Endothelial cell of umbilical vein (primary cell): ENCODE results near the gene RBM47. TPM values are rescaled to one million over a fixed set of nuclear protein-coding genes. Genes with fewer than 3 reads are reported as not detected.

Experiments
- BruUV-seq: library from RNA; stranded (reverse); fragments of 400-500 nt; replicated peaks from 2 replicates; lab custom pipeline; 2021; lab: Mats Ljungman, UMichigan
- CTCF ChIA-PET: fragments of 300-600, 350-600 bp; sonication (Branson Sonifier 250); formaldehyde crosslinking; loops from one replicate; lab custom pipeline; 2021; ENCODE audit warnings: antibody characterized with exemption, inconsistent platforms; lab: Charles Lee
- POLR2A ChIA-PET: fragments of 300-600, 350-600 bp; sonication (Branson Sonifier 250); formaldehyde crosslinking; loops from one replicate; lab custom pipeline; 2021; ENCODE audit warnings: antibody characterized with exemption, inconsistent platforms; lab: Charles Lee
- DNase-seq: peaks from one replicate; pipeline ENCODE4 v3.0.0-alpha.2; 2011; ENCODE audit warnings: low read depth, low spot score
- FAIRE-seq: peaks from 2 replicates; lab custom pipeline; 2011; peaks lifted over from hg19 to GRCh38; lab: Jason Lieb, UNC
- H2AFZ ChIP-seq: 2 replicates; pipeline ENCODE4 v1.6.0; 2012; ENCODE audit warnings: low read depth, low read length, control low read depth, inconsistent platforms
- H3K27ac ChIP-seq: 2 replicates; pipeline ENCODE4 v1.5.1; 2011; ENCODE audit warnings: low read depth, mild to moderate bottlenecking, control low read depth, low read length, moderate library complexity; ENCODE audit not compliant: insufficient read depth
- H3K27me3 ChIP-seq, 2 experiments: 2 replicates each; pipeline versions ENCODE4 v1.6.0 to v1.6.1; 2011; ENCODE audit warnings: low read length in 2 of 2, mixed read lengths in 1 of 2; ENCODE audit not compliant: control insufficient read depth in 2 of 2, insufficient read depth in 2 of 2
- H3K36me3 ChIP-seq, 2 experiments: 2 replicates in 1 of 2; 3 replicates in 1 of 2; pipeline ENCODE4 v1.5.1; 2011; ENCODE audit warnings: low read length in 2 of 2, mild to moderate bottlenecking in 1 of 2, moderate library complexity in 1 of 2; ENCODE audit not compliant: control insufficient read depth in 2 of 2, insufficient read depth in 2 of 2; ENCODE audit errors: extremely low read depth in 1 of 2
- H3K4me1 ChIP-seq: 3 replicates; pipeline ENCODE4 v1.5.1; 2011; ENCODE audit warnings: mild to moderate bottlenecking, low read length; ENCODE audit not compliant: control insufficient read depth, insufficient read depth; ENCODE audit errors: extremely low read depth
- H3K4me2 ChIP-seq: 2 replicates; pipeline ENCODE4 v1.6.1; 2011; ENCODE audit warnings: low read length, control low read depth, mixed read lengths; ENCODE audit not compliant: insufficient read depth
- H3K4me3 ChIP-seq, 3 experiments: fragments of 200-600 bp in 1 of 3; sonication (generic), shearing (Covaris generic) in 1 of 3; replicated peaks in 1 of 3; 2 replicates each; pipeline ENCODE4 v1.5.1; 2011 to 2016; ENCODE audit warnings: control low read depth in 3 of 3, low read length in 3 of 3, mild to moderate bottlenecking in 2 of 3, inconsistent platforms in 1 of 3, low read depth in 1 of 3, moderate library complexity in 1 of 3; ENCODE audit not compliant: insufficient read depth in 1 of 3
- H3K79me2 ChIP-seq: 2 replicates; pipeline ENCODE4 v1.6.0; 2012; ENCODE audit warnings: low read length, inconsistent platforms; ENCODE audit not compliant: control insufficient read depth, insufficient read depth
- H3K9ac ChIP-seq: replicated peaks from 2 replicates; pipeline ENCODE3; 2011; ENCODE audit warnings: low read length, control low read depth; ENCODE audit not compliant: insufficient read depth; ENCODE audit errors: extremely low read depth
- H3K9me1 ChIP-seq: replicated peaks from 3 replicates; pipeline ENCODE4 v1.6.0; 2011; ENCODE audit warnings: mild to moderate bottlenecking, low read length; ENCODE audit not compliant: control insufficient read depth, insufficient read depth; ENCODE audit errors: extremely low read depth
- H3K9me3 ChIP-seq: replicated peaks from 2 replicates; pipeline ENCODE4 v1.5.1; 2012; ENCODE audit warnings: low read length, inconsistent platforms; ENCODE audit not compliant: control insufficient read depth, insufficient read depth
- H4K20me1 ChIP-seq: replicated peaks from 2 replicates; pipeline ENCODE3; 2011; ENCODE audit warnings: mild to moderate bottlenecking, low read length; ENCODE audit not compliant: control insufficient read depth, insufficient read depth; ENCODE audit errors: extremely low read depth
- CTCF ChIP-seq, 2 donors: IDR thresholded peaks; 1 replicate in 1 of 2; 2 replicates in 1 of 2; pipeline ENCODE4 v1.5.1; 2011; ENCODE audit warnings: low read length in 2 of 2, mild to moderate bottlenecking in 2 of 2, moderate library complexity in 2 of 2, control low read depth in 1 of 2, inconsistent platforms in 1 of 2, low read depth in 1 of 2; ENCODE audit not compliant: insufficient read depth in 1 of 2; ENCODE audit errors: extremely low read depth in 1 of 2
- EZH2 ChIP-seq: IDR thresholded peaks from 2 replicates; pipeline ENCODE4 v1.6.1; 2012; ENCODE audit warnings: borderline replicate concordance, low read depth, mild to moderate bottlenecking, moderate library complexity, low read length, inconsistent platforms; ENCODE audit not compliant: severe bottlenecking
- FOS ChIP-seq: IDR thresholded peaks from 2 replicates; pipeline ENCODE4 v1.6.1; 2011; ENCODE audit warnings: mild to moderate bottlenecking, low read length, moderate library complexity, borderline replicate concordance; ENCODE audit not compliant: insufficient read depth
- GATA2 ChIP-seq: IDR thresholded peaks from 2 replicates; pipeline ENCODE4 v1.7.0; 2011; ENCODE audit warnings: low read depth, mild to moderate bottlenecking, moderate library complexity, mixed read lengths, low read length; ENCODE audit not compliant: insufficient read length, insufficient read depth
- JUN ChIP-seq: IDR thresholded peaks from 2 replicates; pipeline ENCODE4 v1.6.1; 2011; ENCODE audit warnings: borderline replicate concordance, low read depth; ENCODE audit not compliant: insufficient read length, insufficient read depth
- MYC ChIP-seq: IDR thresholded peaks from one replicate; pipeline ENCODE4 v1.6.1; 2011; ENCODE audit warnings: mild to moderate bottlenecking, low read depth, low read length
- POLR2A ChIP-seq: IDR thresholded peaks from 2 replicates; pipeline ENCODE4 v1.6.1; 2012; ENCODE audit warnings: low read depth, mild to moderate bottlenecking, control low read depth, low read length
- POLR2AphosphoS5 ChIP-seq: IDR thresholded peaks from 2 replicates; pipeline ENCODE4 v1.6.1; 2012; ENCODE audit warnings: low read depth, mild to moderate bottlenecking, control low read depth, low read length, moderate library complexity; ENCODE audit not compliant: insufficient read depth
- dilution Hi-C: fragments of 300-500 bp; cut with MboI; formaldehyde crosslinking; loops from one replicate; pipeline ENCODE4 v1.15.0; 2019; ENCODE audit warnings: low sequenced_read_pairs; ENCODE audit not compliant: extremely low pct_ligation_motif_present
- intact Hi-C: fragments of 100-400 bp; cut with micrococcal nuclease; formaldehyde crosslinking; loops from one replicate; pipeline ENCODE4 v1.10.0; 2022
- polyA plus RNA-seq, 4 experiments: library from polyadenylated mRNA; depleted of rRNA in 3 of 4; stranded (reverse) in 3 of 4; unstranded in 1 of 4; fragments of >200 nt; gene quantifications; 2 replicates each; pipeline versions ENCODE4 v1.2.1 to v1.2.3, GENCODE V29; 2011 to 2012; ENCODE audit warnings: missing spikeins in 1 of 4
- total RNA-seq: library from RNA; stranded (reverse); gene quantifications from 2 replicates; pipeline ENCODE4 v1.2.3, GENCODE V29; 2021
- TF ChIP-seq, protein P1 (sequence below): IDR thresholded peaks from 2 replicates; pipeline ENCODE4 v1.6.1; 2011; ENCODE audit not compliant: insufficient read depth, insufficient read length

The RBM47 gene
- total and polyA plus RNA-seq, 2 donors (not counting 3 experiments of a cell fraction or from before 2014, with no cell fraction given): not detected

DNA sequence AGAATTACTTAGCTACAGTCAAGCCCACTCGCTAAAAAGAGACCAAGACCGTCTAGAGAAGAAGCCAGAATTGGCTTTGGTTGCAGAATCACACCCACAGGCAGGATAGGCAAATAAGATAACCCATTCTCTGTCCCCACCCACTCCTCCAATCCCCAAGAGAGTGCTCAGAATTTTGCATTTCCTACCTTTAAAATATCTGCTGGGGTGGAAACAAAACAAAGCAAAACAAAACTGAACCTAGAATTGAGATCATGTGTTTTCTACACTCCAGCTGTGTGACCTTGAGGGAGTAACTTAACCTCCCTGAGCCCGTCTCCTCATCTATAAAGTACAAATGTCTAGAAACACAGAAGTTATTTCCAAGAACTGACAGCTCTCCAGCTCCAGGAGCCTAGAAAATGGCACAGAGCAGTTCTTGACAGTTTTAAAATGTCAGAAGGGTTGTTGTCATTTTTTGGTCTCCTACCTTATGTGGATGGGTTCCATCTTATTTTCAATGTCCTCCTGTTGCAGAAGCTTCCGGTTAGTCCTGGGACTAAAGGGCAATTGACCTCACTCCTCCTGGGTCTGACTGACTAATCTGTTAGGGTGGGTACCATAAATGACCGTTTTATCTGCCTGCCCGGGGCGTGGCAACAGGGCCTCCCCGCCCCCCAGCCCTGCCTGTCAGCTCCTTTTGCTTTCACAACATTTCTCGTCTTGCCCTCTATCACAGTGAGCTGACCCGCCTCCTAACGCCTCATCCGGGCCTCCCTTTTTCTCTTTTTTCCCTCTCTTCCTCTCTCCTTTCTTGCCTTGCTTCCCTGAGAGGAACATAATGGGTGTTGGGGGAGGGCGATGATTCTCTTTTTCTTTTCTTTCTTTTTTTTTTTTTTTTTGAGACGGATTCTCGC lies 114.0 kb downstream of the RBM47 start:
- H3K9ac ChIP-seq: no peak overlapping the region
- H3K27ac ChIP-seq: no peak overlapping the region
- H3K27me3 ChIP-seq: no peaks in the 10 kb centered on the region
- H3K9me3 ChIP-seq: no peaks in the 10 kb centered on the region
- no peaks in the 10 kb centered on the region for H3K79me2 ChIP-seq
- H3K4me1 ChIP-seq: no peaks in the 10 kb centered on the region
- FAIRE-seq (no peak), DNase-seq (no peak)
- H3K4me3 ChIP-seq: no peak overlapping the region
- no peak overlapping the region for H3K4me2 ChIP-seq
- TF ChIP-seq FOS: no peak
- TF ChIP-seq EZH2: no peak
- no peak for TF ChIP-seq POLR2A
- no peak for TF ChIP-seq GATA2
- TF ChIP-seq MYC: no peak
- TF ChIP-seq CTCF (IDR thresholded peaks at IDR 0.05; ENCODE audit: extremely low read depth in 1 of 2, insufficient read depth in 1 of 2, low read depth in 1 of 2, low read length in 2 of 2): no peak
- no peak for TF ChIP-seq POLR2AphosphoS5
- no peak for TF ChIP-seq JUN
- TF ChIP-seq, protein P1, sequence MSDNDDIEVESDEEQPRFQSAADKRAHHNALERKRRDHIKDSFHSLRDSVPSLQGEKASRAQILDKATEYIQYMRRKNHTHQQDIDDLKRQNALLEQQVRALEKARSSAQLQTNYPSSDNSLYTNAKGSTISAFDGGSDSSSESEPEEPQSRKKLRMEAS: no peak
- ChIA-PET CTCF (no interaction called here), POLR2A (no interaction called here)
- dilution Hi-C loops: no loop called here
- no peaks in the 10 kb centered on the region for H3K36me3 ChIP-seq
- intact Hi-C loops: no loop called here
- H2AFZ ChIP-seq: no peak overlapping the region
- no TSS peak for BruUV-seq
- H4K20me1 ChIP-seq: no peaks in the 10 kb centered on the region
- no peaks in the 10 kb centered on the region for H3K9me1 ChIP-seq
